CD4-positive, alpha-beta T cell treated with Interleukin-15 for 1 hour (primary cell): Measurements from ENCODE around the gene AP3S2.

ENCODE experiments used
- DNase-seq: peaks from one replicate; pipeline ENCODE4 v3.0.0-alpha.2; 2020

Gene AP3S2

GRCh38 chr15:89830639-89831038 is 63.2 kb downstream of the AP3S2 start:
- DNase-seq: no peak

- no peak for DNase-seq
These were observed 64.0 kb downstream of the AP3S2 start for GRCh38 chr15:89829616-89830440.

DNA sequence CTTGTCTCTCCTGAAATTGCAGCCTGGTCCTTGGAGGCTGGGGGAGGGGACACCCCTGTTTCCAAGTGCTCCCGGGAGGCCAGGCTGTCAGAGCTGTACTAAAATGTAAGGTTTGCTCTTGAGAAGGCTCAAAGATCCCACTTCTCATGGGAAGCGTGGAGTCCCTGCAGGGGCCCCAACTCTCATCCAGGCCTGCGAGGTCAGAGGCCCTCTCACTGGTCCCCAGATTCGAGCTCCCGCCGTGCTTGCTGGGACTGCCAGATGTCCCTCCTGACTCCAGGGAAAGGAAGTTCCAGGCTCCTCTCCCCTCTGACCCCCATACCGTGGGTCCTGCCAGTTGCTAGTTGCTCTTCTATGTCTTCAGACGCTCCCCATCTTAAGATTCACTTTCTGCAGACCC is 64.6 kb downstream of the AP3S2 start:
- DNase-seq: no peak

DNA sequence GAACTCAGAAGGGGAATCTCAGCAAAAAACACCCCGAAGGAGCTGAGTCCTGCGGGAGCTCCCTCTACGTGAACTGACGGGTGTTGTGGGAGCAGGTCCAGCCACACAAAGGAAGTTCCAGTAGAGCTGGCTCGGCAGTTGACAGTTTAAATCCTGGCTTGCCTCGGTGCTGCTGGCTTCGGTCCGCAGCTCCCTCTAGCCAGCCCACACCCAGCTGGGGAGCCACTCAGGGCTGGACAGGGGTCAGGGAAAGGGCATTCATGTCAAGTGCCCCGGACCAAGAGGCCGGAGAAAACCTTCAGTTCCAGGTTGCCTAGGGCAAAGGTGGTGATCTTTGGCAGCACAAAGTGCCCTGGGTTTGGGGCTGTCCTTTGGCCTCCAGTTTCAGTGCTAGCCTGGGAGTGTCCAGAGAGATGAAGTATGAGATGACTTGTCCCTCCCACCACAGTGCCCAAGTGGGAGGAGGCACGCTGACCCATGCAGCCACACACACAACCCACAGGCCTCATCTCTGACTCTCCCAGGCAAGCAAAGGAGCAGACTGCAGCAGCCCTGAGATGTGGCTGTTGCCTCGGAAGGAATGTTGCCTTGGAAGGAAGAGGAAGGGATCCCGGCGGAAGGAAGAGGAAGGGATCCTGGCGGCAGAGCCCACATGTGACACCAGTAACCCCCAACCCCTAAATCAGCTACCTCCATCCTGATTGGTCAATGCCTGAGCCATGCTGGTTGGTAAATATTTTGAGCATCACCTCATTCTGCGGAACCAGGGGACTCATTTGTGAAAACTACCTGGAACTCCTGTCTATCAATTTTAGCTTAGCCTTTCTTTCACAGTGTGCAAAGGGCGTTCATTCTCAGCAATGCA is 65.3 kb downstream of the AP3S2 start:
- DNase-seq: no peak

DNA sequence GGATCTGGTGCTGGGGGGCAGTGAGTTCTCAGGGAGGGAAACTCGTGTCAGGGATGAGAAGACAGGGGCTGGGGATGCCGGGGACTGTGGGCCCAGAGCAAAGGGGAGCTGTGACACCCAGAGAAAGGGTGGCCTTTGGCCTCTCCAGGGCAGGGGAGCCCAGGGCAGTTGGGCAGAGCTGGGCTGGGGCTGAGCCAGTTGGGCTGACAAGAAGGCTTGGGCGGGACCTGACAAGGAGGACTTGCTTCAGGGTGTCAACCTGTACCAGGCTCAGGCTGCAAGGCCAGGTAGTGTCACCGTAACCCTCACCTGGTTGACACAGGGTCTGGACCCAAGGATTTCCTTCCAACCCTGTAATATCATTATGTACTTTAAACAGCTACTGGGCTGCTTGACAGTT is 66.0 kb downstream of the AP3S2 start:
- DNase-seq: no peak

GRCh38 chr15:89826671-89827655 is 66.8 kb downstream of the AP3S2 start:
- no peak for DNase-seq

DNA sequence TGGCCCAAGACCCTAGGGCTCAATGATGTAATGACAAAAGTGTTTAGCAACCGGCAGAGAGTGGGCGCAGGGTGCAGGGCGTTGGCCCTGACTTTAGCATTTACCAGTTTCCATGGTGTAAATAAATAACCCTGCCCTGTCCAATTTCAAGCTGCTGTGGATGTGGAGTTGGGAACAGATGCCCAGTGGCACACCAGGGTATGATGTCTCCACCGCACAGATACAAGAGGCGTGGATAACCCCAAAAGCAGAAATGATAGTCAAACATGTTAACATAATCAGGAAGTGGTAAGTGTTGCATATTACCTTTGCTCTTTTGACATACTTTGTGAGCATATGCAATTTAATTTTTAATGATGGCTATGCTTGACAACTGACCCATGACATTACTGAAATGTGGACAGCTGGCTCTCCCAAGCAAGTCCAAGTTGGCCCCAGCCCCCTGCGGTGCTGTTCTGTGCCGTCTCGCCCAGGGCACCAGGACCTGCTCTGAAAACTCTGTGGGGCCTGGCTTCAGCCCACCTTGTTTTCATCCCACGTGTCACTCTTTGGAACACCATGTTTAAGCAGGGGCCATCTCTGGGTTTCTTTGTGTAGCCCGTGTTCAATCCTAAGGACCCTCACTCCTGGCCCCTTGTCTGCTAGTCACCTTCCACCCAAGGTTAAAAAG is 68.4 kb downstream of the AP3S2 start:
- DNase-seq: peak; percentile 59

DNA sequence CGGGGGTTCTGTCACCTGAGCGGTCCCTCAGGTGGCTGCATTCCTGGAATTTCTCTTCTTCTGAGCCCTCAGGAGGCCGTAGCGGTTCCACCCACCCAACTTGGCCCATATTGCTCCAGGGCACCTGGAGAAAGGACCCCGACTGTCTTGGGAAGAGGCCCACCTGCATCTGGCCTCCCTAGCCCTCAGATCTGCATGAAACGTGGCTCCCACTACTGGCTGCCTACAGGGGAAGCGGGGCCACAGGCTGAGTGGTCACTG is 69.3 kb downstream of the AP3S2 start:
- DNase-seq: no peak

- no peak for DNase-seq
These were observed 69.8 kb downstream of the AP3S2 start for GRCh38 chr15:89823836-89824606.

DNA sequence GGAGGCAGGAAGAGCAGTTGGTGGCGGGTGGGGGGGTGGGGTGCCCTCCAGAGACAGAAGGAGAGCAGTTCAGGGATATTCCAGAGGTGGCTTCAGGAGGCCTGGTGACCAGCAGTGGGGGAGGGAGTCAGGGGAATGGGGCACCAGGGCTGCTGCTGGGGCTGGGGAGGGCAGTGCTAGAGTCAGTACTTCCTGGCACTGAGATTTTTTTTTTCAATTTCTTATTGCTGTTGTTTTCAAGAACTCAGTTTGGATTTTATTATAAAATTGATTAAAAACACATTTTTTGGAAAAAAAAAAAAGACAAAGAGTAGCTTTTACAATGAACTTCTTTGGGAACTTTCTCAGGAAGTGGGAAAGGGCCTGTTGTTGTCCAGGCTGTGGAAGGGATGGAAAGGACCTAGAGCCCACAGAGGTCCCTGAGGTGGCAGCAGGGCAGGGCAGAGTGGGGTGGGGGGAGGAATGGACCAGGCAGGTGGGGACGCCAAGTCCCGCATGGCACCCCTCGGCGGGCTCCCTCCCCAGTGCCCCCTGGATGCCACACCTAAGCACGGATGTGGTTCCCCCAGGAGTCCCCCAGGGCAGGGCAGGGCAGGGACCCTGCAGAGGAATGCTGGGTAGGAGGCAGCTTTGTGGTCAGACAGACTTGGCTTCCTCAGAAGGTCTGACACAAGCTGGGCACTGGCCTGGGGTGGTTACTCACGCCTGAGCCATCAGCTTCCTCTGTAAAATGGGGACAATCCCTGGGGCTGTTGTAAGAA is 70.7 kb downstream of the AP3S2 start:
- DNase-seq: peak; percentile 63

DNA sequence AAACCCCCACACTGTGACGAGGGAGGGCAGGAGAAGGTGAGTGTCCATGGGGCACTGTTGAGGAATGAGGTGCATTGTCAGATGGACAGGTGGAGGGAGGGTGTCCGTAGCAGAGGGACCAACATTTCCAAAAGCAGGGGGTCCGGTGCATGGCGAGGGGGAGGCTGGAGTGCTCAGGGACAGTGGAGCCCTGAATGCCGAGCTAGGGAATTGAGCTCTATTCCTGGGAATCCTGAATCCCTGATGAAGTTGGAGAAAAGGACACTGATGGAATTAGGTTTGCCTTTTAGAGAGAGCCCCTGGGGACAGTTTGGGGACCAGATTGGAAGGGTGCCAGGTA is 71.2 kb downstream of the AP3S2 start:
- DNase-seq: no peak

GRCh38 chr15:89822026-89822425 is 71.8 kb downstream of the AP3S2 start:
- DNase-seq: peak; percentile 41

GRCh38 chr15:89820666-89821611 is 72.9 kb downstream of the AP3S2 start:
- peak; percentile 81 for DNase-seq

GRCh38 chr15:89818287-89818686 is 75.5 kb downstream of the AP3S2 start:
- no peak for DNase-seq

GRCh38 chr15:89817701-89818280 is 76.0 kb downstream of the AP3S2 start:
- no peak for DNase-seq

GRCh38 chr15:89815769-89816168 is 78.0 kb downstream of the AP3S2 start:
- no peak for DNase-seq

DNA sequence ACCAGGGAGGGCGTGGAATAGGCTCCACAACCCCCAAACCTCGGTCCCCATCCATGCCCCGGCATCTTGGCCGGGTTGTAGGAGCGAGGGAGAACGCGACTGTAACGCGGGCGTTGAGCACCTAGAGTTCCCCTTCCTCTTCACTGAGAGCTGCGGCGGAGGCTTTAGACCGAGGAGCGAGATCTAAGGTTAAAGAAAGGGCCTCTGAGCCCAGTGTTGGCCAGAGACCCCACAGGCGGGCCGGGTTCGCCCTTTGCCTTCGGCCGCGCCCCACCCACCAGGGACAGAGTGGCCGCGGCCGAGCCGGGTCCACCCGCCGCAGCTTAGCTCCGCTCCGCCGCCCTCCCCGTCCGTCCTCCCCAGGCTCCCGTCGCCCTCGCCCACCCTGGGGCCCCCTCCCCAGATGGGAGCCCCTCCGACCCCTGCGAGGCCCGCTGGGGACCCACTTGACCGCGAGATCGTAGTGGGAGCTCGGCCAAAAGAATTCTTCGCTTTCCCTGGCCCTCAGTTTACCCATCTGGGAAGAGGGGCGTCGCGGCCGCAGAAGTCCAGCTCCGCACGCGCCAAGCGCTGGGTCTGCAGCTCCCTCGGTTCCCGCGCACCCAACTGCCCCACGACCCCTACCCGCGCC is 79.6 kb downstream of the AP3S2 start:
- no peak for DNase-seq

DNA sequence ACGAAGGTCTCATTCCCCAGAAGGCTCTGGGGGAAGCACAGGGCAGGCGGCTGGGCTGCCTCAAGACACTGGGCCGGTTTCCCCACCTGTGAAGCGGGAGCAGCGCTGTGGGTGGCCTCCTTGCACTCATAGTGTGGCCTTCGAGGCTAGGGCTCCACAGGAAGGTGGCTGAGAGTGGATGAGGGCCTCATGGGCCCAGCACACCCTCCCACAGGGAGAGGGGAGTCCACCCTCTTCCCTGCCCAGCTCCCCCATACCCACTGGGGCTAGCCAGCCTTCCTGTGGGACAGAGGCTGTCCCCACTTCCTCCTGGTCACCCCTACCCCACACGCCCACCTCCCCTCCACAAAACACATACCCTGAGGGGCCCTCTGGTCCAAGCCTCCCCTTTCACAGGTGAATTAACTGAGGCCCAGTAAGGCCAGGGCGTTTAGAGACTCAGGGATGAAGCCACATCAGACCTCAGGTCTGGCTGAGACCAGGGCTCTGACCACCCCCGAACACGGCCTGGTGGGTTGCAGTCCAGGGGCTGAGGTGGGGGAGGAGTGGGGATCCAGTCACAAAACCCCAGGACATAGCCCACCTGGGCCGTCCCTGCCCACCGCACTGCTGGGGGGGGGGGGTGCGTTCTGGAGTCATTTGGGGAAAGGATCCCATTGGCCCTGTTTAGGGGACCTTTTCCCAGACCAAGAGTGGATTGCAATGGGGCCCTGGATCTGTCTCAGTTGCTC is 80.2 kb downstream of the AP3S2 start:
- DNase-seq: no peak
